ENCODE results near the gene GP9. TPM values are rescaled to one million over a fixed set of nuclear protein-coding genes. Genes with fewer than 3 reads are reported as not detected.

GP9 gene
- total RNA-seq (2022; extraction: Qiagen RNA extraction; ENCODE audit: low read depth): not detected in 5 replicates

GRCh38 chr3:129060276-129061022, at the start of gene GP9:
Gene GP9, plus strand, starts transcription at chr3:129060779. Its CDS starts 961 bp downstream, at chr3:129061740.

Other genes with a start within 250 kb of the GP9 start
- 23.6 to 26.1 TPM (median 25.0 TPM) in 5 replicates for gene ACAD9, start 181.2 kb upstream of the GP9 start, total RNA-seq (2022; extraction: Qiagen RNA extraction; ENCODE audit: low read depth)
- gene CFAP92, start 66.7 kb upstream of the GP9 start, total RNA-seq (2022; extraction: Qiagen RNA extraction; ENCODE audit: low read depth): 0.11 TPM in 1 of 5 replicates, not detected in the others
- gene EFCC1, start 59.5 kb upstream of the GP9 start, total RNA-seq (2022; extraction: Qiagen RNA extraction; ENCODE audit: low read depth): not detected in 5 replicates
- gene RAB43, start 61.0 kb downstream of the GP9 start, total RNA-seq (2022; extraction: Qiagen RNA extraction; ENCODE audit: low read depth): 1.8 to 6.4 TPM (median 4.6 TPM) in 5 replicates
- gene ISY1, start 100.3 kb downstream of the GP9 start, total RNA-seq (2022; extraction: Qiagen RNA extraction; ENCODE audit: low read depth): 18.2 to 26.6 TPM (median 20.3 TPM) in 5 replicates
- 302 to 375 TPM (median 343 TPM) in 5 replicates for gene CNBP, start 123.1 kb downstream of the GP9 start, total RNA-seq (2022; extraction: Qiagen RNA extraction; ENCODE audit: low read depth)
- 75.7 to 93.8 TPM (median 81.5 TPM) in 5 replicates for gene COPG1, start 188.8 kb downstream of the GP9 start, total RNA-seq (2022; extraction: Qiagen RNA extraction; ENCODE audit: low read depth)
- gene HMCES, start 218.1 kb downstream of the GP9 start, total RNA-seq (2022; extraction: Qiagen RNA extraction; ENCODE audit: low read depth): 39.4 to 45.5 TPM (median 40.0 TPM) in 5 replicates